Measurements from ENCODE around the gene RDM1.

GRCh38 chr17:35973333-35974260, 43.0 kb upstream of the RDM1 start:
- TF ChIP-seq CTCF (IDR thresholded peaks at IDR 0.05) (no peak), POLR2A (IDR thresholded peaks at IDR 0.05) (no peak)
